ENCODE measurements around the gene TF.

The TF gene

DNA sequence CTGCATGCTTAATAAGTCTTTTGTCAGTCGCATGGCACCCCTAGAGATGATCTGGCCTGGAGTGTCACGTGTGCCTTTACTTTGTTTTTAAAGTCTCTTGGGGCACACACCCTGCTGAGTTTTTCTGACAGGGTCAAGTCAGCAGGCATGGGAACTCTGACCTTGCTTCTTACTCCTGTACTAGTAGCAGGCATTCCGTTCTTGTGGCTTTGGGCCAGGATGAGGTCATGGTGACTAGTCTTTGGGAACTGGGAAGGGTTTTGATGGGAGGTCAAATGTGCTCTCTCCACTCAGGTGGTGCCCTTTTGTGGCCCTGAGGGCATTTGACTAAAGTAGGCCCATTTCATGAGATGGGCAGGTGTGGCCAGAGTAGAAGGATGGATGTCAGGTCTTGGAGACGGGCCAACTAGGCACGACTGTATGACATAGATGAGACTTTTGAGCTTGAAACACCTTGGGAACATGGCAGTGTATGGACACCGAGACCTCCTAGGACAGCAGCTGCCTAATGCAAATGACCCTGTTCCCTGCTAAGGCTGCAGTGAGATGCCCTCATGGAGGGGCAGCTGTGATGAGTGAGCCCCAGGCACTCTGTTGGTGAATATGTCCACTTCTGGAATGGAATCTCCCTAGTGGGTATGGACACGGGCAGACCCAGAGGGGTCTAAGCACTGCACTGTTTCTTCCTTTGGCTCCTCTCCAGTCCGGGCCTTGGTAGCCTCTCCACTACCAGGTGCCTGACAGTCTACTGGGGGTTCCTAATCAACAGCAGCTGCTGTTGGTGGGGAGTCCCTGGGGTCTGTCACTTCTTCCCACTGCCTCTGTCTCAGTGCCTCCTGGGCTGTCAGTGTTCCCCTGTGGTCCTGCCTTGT lies 75.8 kb downstream of the TF start:
- no peak overlapping the region for H3K27ac ChIP-seq (replicated peaks)
- DNase-seq (ENCODE audit: low read depth in 1 of 2, low spot score in 1 of 2), result no peak
- no peaks in the 10 kb centered on the region for H3K27me3 ChIP-seq (ENCODE audit: insufficient read depth, poor library complexity, severe bottlenecking)
- TF ChIP-seq, protein P1, sequence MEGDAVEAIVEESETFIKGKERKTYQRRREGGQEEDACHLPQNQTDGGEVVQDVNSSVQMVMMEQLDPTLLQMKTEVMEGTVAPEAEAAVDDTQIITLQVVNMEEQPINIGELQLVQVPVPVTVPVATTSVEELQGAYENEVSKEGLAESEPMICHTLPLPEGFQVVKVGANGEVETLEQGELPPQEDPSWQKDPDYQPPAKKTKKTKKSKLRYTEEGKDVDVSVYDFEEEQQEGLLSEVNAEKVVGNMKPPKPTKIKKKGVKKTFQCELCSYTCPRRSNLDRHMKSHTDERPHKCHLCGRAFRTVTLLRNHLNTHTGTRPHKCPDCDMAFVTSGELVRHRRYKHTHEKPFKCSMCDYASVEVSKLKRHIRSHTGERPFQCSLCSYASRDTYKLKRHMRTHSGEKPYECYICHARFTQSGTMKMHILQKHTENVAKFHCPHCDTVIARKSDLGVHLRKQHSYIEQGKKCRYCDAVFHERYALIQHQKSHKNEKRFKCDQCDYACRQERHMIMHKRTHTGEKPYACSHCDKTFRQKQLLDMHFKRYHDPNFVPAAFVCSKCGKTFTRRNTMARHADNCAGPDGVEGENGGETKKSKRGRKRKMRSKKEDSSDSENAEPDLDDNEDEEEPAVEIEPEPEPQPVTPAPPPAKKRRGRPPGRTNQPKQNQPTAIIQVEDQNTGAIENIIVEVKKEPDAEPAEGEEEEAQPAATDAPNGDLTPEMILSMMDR (IDR thresholded peaks at IDR 0.05; ENCODE audit: insufficient read depth, low read length), result no peak
- TF ChIP-seq SPI1 (IDR thresholded peaks at IDR 0.05; ENCODE audit: borderline replicate concordance, low read depth) (no peak), POLR2AphosphoS5 (IDR thresholded peaks at IDR 0.05; ENCODE audit: low read depth) (no peak), GABPA (IDR thresholded peaks at IDR 0.05; ENCODE audit: low read depth) (no peak), REST (IDR thresholded peaks at IDR 0.05; ENCODE audit: insufficient replicate concordance, low read depth) (no peak)
- no peak overlapping the region for H3K4me3 ChIP-seq (replicated peaks; ENCODE audit: insufficient read depth, low read length)

- TF ChIP-seq POLR2AphosphoS5 (IDR thresholded peaks at IDR 0.05; ENCODE audit: low read depth), result no peak
- no peak for TF ChIP-seq REST (IDR thresholded peaks at IDR 0.05; ENCODE audit: insufficient replicate concordance, low read depth)
- no peak for TF ChIP-seq SPI1 (IDR thresholded peaks at IDR 0.05; ENCODE audit: borderline replicate concordance, low read depth)
- TF ChIP-seq GABPA (IDR thresholded peaks at IDR 0.05; ENCODE audit: low read depth), result no peak
- TF ChIP-seq, protein P1 (IDR thresholded peaks at IDR 0.05; ENCODE audit: insufficient read depth, low read length), result no peak
- no peak overlapping the region for H3K4me3 ChIP-seq (replicated peaks; ENCODE audit: insufficient read depth, low read length)
- no peaks in the 10 kb centered on the region for H3K27me3 ChIP-seq (ENCODE audit: insufficient read depth, poor library complexity, severe bottlenecking)
- no peak overlapping the region for H3K27ac ChIP-seq (replicated peaks)
- no peak for DNase-seq (ENCODE audit: low read depth in 1 of 2, low spot score in 1 of 2)
These were observed 78.8 kb downstream of the TF start for GRCh38 chr3:133824961-133825485.

- TF ChIP-seq, protein P1 (IDR thresholded peaks at IDR 0.05; ENCODE audit: insufficient read depth, low read length), result no peak
- TF ChIP-seq GABPA (IDR thresholded peaks at IDR 0.05; ENCODE audit: low read depth), result no peak
- TF ChIP-seq REST (IDR thresholded peaks at IDR 0.05; ENCODE audit: insufficient replicate concordance, low read depth), result no peak
- TF ChIP-seq POLR2AphosphoS5 (IDR thresholded peaks at IDR 0.05; ENCODE audit: low read depth), result no peak
- no peak for TF ChIP-seq SPI1 (IDR thresholded peaks at IDR 0.05; ENCODE audit: borderline replicate concordance, low read depth)
These were observed 80.0 kb downstream of the TF start for GRCh38 chr3:133825969-133826727.

More at GRCh38 chr3:133825969-133826727, 80.0 kb downstream of the TF start:
- no peaks in the 10 kb centered on the region for H3K27me3 ChIP-seq (ENCODE audit: insufficient read depth, poor library complexity, severe bottlenecking)
- no peak overlapping the region for H3K4me3 ChIP-seq (replicated peaks; ENCODE audit: insufficient read depth, low read length)
- H3K27ac ChIP-seq (replicated peaks), result no peak overlapping the region
- no peak for DNase-seq (ENCODE audit: low read depth in 1 of 2, low spot score in 1 of 2)
